DOHH2 (cell line): ENCODE results near the gene TEX13A.

Source experiments
- CTCF ChIP-seq: fragments of 200-600 bp; sonication (generic); IDR thresholded peaks from one replicate; pipeline ENCODE4 v1.5.1; 2014; ENCODE audit warnings: antibody characterized with exemption, mild to moderate bottlenecking, low read depth, low read length; ENCODE audit not compliant: poor library complexity, severe bottlenecking
- EZH2phosphoT487 ChIP-seq: fragments of 200-600 bp; sonication (generic); IDR thresholded peaks from 2 replicates; pipeline ENCODE4 v1.6.1; 2017; ENCODE audit warnings: borderline replicate concordance, mild to moderate bottlenecking, antibody characterized with exemption, low read length, moderate library complexity, mixed read lengths

GRCh38 chrX:105266456-105266855, 46.0 kb upstream of the TEX13A start:
- TF ChIP-seq CTCF (no peak), EZH2phosphoT487 (no peak)
